Activated naive CD8-positive, alpha-beta T cell treated with anti-CD3 and anti-CD28 coated beads, Interleukin-2, amount 10 ng/mL, durations not matched to agents 7 days and 5 days (primary cell): Measurements from ENCODE around the gene ATL3. TPM values are rescaled to one million over a fixed set of nuclear protein-coding genes. Genes with fewer than 3 reads are reported as not detected.
A peak's percentile ranks its signal among the peaks of the same experiment; 100 is the strongest.

Source experiments
- ATAC-seq: fragments of 150-1000 bp; cut with Tn5 transposase; one replicate; pipeline ENCODE4 v1.10.0; 2021; ENCODE audit warnings: low read depth, moderate library complexity
- POLR2A ChIA-PET: fragments of 350-600 bp; sonication (Branson Sonifier 250); formaldehyde crosslinking; loops from one replicate; lab custom pipeline; 2021; ENCODE audit warnings: antibody characterized with exemption; lab: Charles Lee
- DNase-seq: peaks from one replicate; pipeline ENCODE4 v3.0.0; 2021
- H3K27ac Mint-ChIP-seq: one replicate; pipeline ENCODE4 v1.8.0; 2022; ENCODE audit warnings: mild to moderate bottlenecking, mixed read lengths
- H3K27me3 Mint-ChIP-seq: one replicate; pipeline ENCODE4 v1.8.0; 2022; ENCODE audit warnings: mild to moderate bottlenecking, moderate library complexity, mixed read lengths
- H3K36me3 Mint-ChIP-seq: one replicate; pipeline ENCODE4 v1.8.0; 2021; ENCODE audit warnings: mild to moderate bottlenecking, mixed read lengths
- H3K4me1 Mint-ChIP-seq: one replicate; pipeline ENCODE4 v1.8.0; 2021; ENCODE audit warnings: mixed read lengths
- H3K4me3 Mint-ChIP-seq: one replicate; pipeline ENCODE4 v1.8.0; 2022; ENCODE audit warnings: mild to moderate bottlenecking, moderate library complexity, mixed read lengths
- H3K9me3 Mint-ChIP-seq: one replicate; pipeline ENCODE4 v1.8.0; 2021; ENCODE audit warnings: mixed read lengths
- total RNA-seq, 2 experiments: library from RNA; stranded (reverse); gene quantifications; one replicate each; pipeline ENCODE4 v1.2.3, GENCODE V29; 2021

ATL3 gene
- total RNA-seq = 10 to 100 TPM; 36.7 to 38.1 TPM

- Mint-ChIP-seq H3K9me3 (no peaks in the 10 kb centered on the region), H3K4me1 (peaks cover 23% of the 10 kb centered on the region), H3K27ac (peak within 1 kb of the TSS; percentile 74), H3K27me3 (no peaks in the 10 kb centered on the region), H3K4me3 (peak within 1 kb of the TSS; percentile 89), H3K36me3 (peaks cover 2% of the 10 kb centered on the region)
- ATAC-seq (peak; percentile 96), DNase-seq (peak; percentile 93)
- POLR2A ChIA-PET = interaction anchor here (2.3 kb wide), 1 partner anchor 10 kb away, joined by 39 read pairs; the partner anchor contains the start of gene RTN3
These were observed at the start of gene ATL3 for GRCh38 chr11:63671322-63672155. ATL3 (minus strand) TSS chr11:63671376; CDS start chr11:63671335, 41 bp downstream.

GRCh38 chr11:63720611-63721010 is 49.4 kb upstream of the ATL3 start:
- H3K36me3 Mint-ChIP-seq = peaks cover 2% of the 10 kb centered on the region
- ATAC-seq = no peak
- H3K9me3 Mint-ChIP-seq = no peaks in the 10 kb centered on the region
- POLR2A ChIA-PET = no interaction called here
- no peak overlapping the region for H3K4me3 Mint-ChIP-seq
- no peaks in the 10 kb centered on the region for H3K27me3 Mint-ChIP-seq
- H3K4me1 Mint-ChIP-seq = no peaks in the 10 kb centered on the region
- DNase-seq = no peak
- H3K27ac Mint-ChIP-seq = no peak overlapping the region

- ATAC-seq (no peak), DNase-seq (no peak)
- Mint-ChIP-seq H3K27ac (no peak overlapping the region), H3K4me1 (peaks cover under 1% of the 10 kb centered on the region), H3K36me3 (peaks cover 2% of the 10 kb centered on the region), H3K9me3 (no peaks in the 10 kb centered on the region), H3K4me3 (no peak overlapping the region), H3K27me3 (no peaks in the 10 kb centered on the region)
- POLR2A ChIA-PET = no interaction called here
These were observed 48.8 kb upstream of the ATL3 start for GRCh38 chr11:63719987-63720386.

GRCh38 chr11:63719001-63719400 is 47.8 kb upstream of the ATL3 start:
- Mint-ChIP-seq H3K36me3 (peaks cover 5% of the 10 kb centered on the region), H3K9me3 (no peaks in the 10 kb centered on the region), H3K27ac (no peak overlapping the region), H3K4me3 (no peak overlapping the region), H3K4me1 (peaks cover 2% of the 10 kb centered on the region), H3K27me3 (no peaks in the 10 kb centered on the region)
- no peak for DNase-seq
- POLR2A ChIA-PET = no interaction called here
- no peak for ATAC-seq

GRCh38 chr11:63716046-63716445 is 44.9 kb upstream of the ATL3 start:
- ATAC-seq (no peak), DNase-seq (no peak)
- POLR2A ChIA-PET = no interaction called here
- peaks cover 5% of the 10 kb centered on the region for H3K36me3 Mint-ChIP-seq
- no peak overlapping the region for H3K27ac Mint-ChIP-seq
- no peak overlapping the region for H3K4me3 Mint-ChIP-seq
- H3K4me1 Mint-ChIP-seq = peaks cover 4% of the 10 kb centered on the region
- H3K9me3 Mint-ChIP-seq = no peaks in the 10 kb centered on the region
- no peaks in the 10 kb centered on the region for H3K27me3 Mint-ChIP-seq

- no peak for DNase-seq
- peaks cover 4% of the 10 kb centered on the region for H3K4me1 Mint-ChIP-seq
- ATAC-seq = no peak
- POLR2A ChIA-PET = interaction anchor here (0.6 kb wide), 1 partner anchor 96 kb away, joined by 3 read pairs; no protein-coding TSS in a partner anchor
- no peak overlapping the region for H3K4me3 Mint-ChIP-seq
- peaks cover 3% of the 10 kb centered on the region for H3K36me3 Mint-ChIP-seq
- no peak overlapping the region for H3K27ac Mint-ChIP-seq
- H3K27me3 Mint-ChIP-seq = no peaks in the 10 kb centered on the region
- H3K9me3 Mint-ChIP-seq = no peaks in the 10 kb centered on the region
These were observed 42.6 kb upstream of the ATL3 start for GRCh38 chr11:63713766-63714165.

GRCh38 chr11:63711838-63712237 is 40.7 kb upstream of the ATL3 start:
- no peaks in the 10 kb centered on the region for H3K9me3 Mint-ChIP-seq
- peaks cover 4% of the 10 kb centered on the region for H3K4me1 Mint-ChIP-seq
- H3K4me3 Mint-ChIP-seq = no peak overlapping the region
- H3K36me3 Mint-ChIP-seq = peaks cover 3% of the 10 kb centered on the region
- H3K27me3 Mint-ChIP-seq = no peaks in the 10 kb centered on the region
- POLR2A ChIA-PET = no interaction called here
- no peak overlapping the region for H3K27ac Mint-ChIP-seq
- DNase-seq (no peak), ATAC-seq (no peak)

GRCh38 chr11:63710476-63711217 is 39.5 kb upstream of the ATL3 start:
- ATAC-seq = no peak
- H3K27me3 Mint-ChIP-seq = no peaks in the 10 kb centered on the region
- peaks cover 4% of the 10 kb centered on the region for H3K4me1 Mint-ChIP-seq
- POLR2A ChIA-PET = no interaction called here
- H3K4me3 Mint-ChIP-seq = no peak overlapping the region
- H3K36me3 Mint-ChIP-seq = peaks cover 3% of the 10 kb centered on the region
- H3K27ac Mint-ChIP-seq = no peak overlapping the region
- no peaks in the 10 kb centered on the region for H3K9me3 Mint-ChIP-seq
- no peak for DNase-seq

- POLR2A ChIA-PET = no interaction called here
- Mint-ChIP-seq H3K27ac (no peak overlapping the region), H3K4me3 (no peak overlapping the region), H3K4me1 (peaks cover 2% of the 10 kb centered on the region), H3K9me3 (no peaks in the 10 kb centered on the region), H3K36me3 (peaks cover 1% of the 10 kb centered on the region), H3K27me3 (no peaks in the 10 kb centered on the region)
- ATAC-seq = no peak
- DNase-seq = no peak
These were observed 38.2 kb upstream of the ATL3 start for GRCh38 chr11:63709336-63709884.

GRCh38 chr11:63708764-63709163 is 37.6 kb upstream of the ATL3 start:
- ATAC-seq (no peak), DNase-seq (no peak)
- Mint-ChIP-seq H3K36me3 (no peaks in the 10 kb centered on the region), H3K27ac (no peak overlapping the region), H3K4me3 (no peak overlapping the region), H3K9me3 (no peaks in the 10 kb centered on the region), H3K4me1 (peaks cover 2% of the 10 kb centered on the region), H3K27me3 (no peaks in the 10 kb centered on the region)
- POLR2A ChIA-PET = no interaction called here

- Mint-ChIP-seq H3K36me3 (peaks cover 5% of the 10 kb centered on the region), H3K9me3 (no peaks in the 10 kb centered on the region), H3K4me3 (no peak overlapping the region), H3K4me1 (no peaks in the 10 kb centered on the region), H3K27ac (no peak overlapping the region), H3K27me3 (no peaks in the 10 kb centered on the region)
- POLR2A ChIA-PET = no interaction called here
- DNase-seq (no peak), ATAC-seq (no peak)
These were observed 34.4 kb upstream of the ATL3 start for GRCh38 chr11:63705526-63705925.

GRCh38 chr11:63699896-63700295 is 28.7 kb upstream of the ATL3 start:
- POLR2A ChIA-PET = no interaction called here
- no peaks in the 10 kb centered on the region for H3K9me3 Mint-ChIP-seq
- peaks cover 10% of the 10 kb centered on the region for H3K36me3 Mint-ChIP-seq
- no peak overlapping the region for H3K27ac Mint-ChIP-seq
- no peaks in the 10 kb centered on the region for H3K27me3 Mint-ChIP-seq
- peaks cover 3% of the 10 kb centered on the region for H3K4me1 Mint-ChIP-seq
- no peak overlapping the region for H3K4me3 Mint-ChIP-seq
- ATAC-seq (no peak), DNase-seq (no peak)

- H3K4me3 Mint-ChIP-seq = no peak overlapping the region
- H3K4me1 Mint-ChIP-seq = peaks cover 3% of the 10 kb centered on the region
- no peak for ATAC-seq
- no peak for DNase-seq
- POLR2A ChIA-PET = no interaction called here
- no peaks in the 10 kb centered on the region for H3K27me3 Mint-ChIP-seq
- no peaks in the 10 kb centered on the region for H3K9me3 Mint-ChIP-seq
- H3K36me3 Mint-ChIP-seq = peaks cover 10% of the 10 kb centered on the region
- H3K27ac Mint-ChIP-seq = no peak overlapping the region
These were observed 28.0 kb upstream of the ATL3 start for GRCh38 chr11:63698976-63699733.
